Stimulated activated CD8-positive, alpha-beta memory T cell treated with anti-CD3 and anti-CD28 coated beads, Interleukin-2, amount 100 ng/mL, for 1 hour (primary cell): ENCODE data around the gene GORASP1.

Source experiments
- DNase-seq, 2 donors: peaks; one replicate each; pipeline ENCODE4 v3.0.0-alpha.2; 2020; ENCODE audit warnings: low read depth in 2 of 2

GORASP1 gene

GRCh38 chr3:39102504-39103323, 4.7 kb downstream of the GORASP1 start:
- DNase-seq: no peak

GRCh38 chr3:39101022-39101689, 6.3 kb downstream of the GORASP1 start:
- DNase-seq: peak in 1 of 2 donors; percentile 31

GRCh38 chr3:39100500-39100886, 6.9 kb downstream of the GORASP1 start:
- no peak for DNase-seq

- no peak for DNase-seq
Observed at GRCh38 chr3:39099738-39100499, 7.5 kb downstream of the GORASP1 start.

- DNase-seq: no peak
Observed at GRCh38 chr3:39099242-39099641, 8.2 kb downstream of the GORASP1 start.

GRCh38 chr3:39098473-39099000, 8.9 kb downstream of the GORASP1 start:
- no peak for DNase-seq

GRCh38 chr3:39097716-39098472, 9.5 kb downstream of the GORASP1 start:
- no peak for DNase-seq

- no peak for DNase-seq
Observed at GRCh38 chr3:39096775-39097174, 10.7 kb downstream of the GORASP1 start.

- no peak for DNase-seq
Observed at GRCh38 chr3:39095778-39096177, 11.6 kb downstream of the GORASP1 start.

GRCh38 chr3:39094851-39095677, 12.4 kb downstream of the GORASP1 start:
- DNase-seq: no peak

- DNase-seq: no peak
Observed at GRCh38 chr3:39090922-39091321, 16.5 kb downstream of the GORASP1 start.

GRCh38 chr3:39088889-39089288, 18.5 kb downstream of the GORASP1 start:
- no peak for DNase-seq

- DNase-seq: no peak
Observed at GRCh38 chr3:39088456-39088855, 19.0 kb downstream of the GORASP1 start.

- DNase-seq: no peak
Observed at GRCh38 chr3:39086144-39086543, 21.3 kb downstream of the GORASP1 start.

GRCh38 chr3:39082666-39083313, 24.6 kb downstream of the GORASP1 start:
- DNase-seq: no peak

- DNase-seq: no peak
Observed at GRCh38 chr3:39080026-39080425, 27.4 kb downstream of the GORASP1 start.

- no peak for DNase-seq
Observed at GRCh38 chr3:39079530-39079929, 27.9 kb downstream of the GORASP1 start.

- no peak for DNase-seq
Observed at GRCh38 chr3:39075910-39076309, 31.5 kb downstream of the GORASP1 start.

GRCh38 chr3:39068556-39068955, 38.9 kb downstream of the GORASP1 start:
- DNase-seq: no peak

GRCh38 chr3:39067286-39067685, 40.1 kb downstream of the GORASP1 start:
- DNase-seq: no peak
